T-cell (primary cell): ENCODE data around the gene RSPRY1. TPM values are rescaled to one million over a fixed set of nuclear protein-coding genes. Genes with fewer than 3 reads are reported as not detected.

Source experiments
- ATAC-seq, 4 experiments: fragments of 200-7000 bp in 3 of 4; fragments of 150-1000 bp in 1 of 4; cut with Tn5 transposase; replicated peaks in 1 of 4; 1 replicate in 3 of 4; 2 replicates in 1 of 4; pipeline ENCODE4 v1.10.0; 2021; ENCODE audit warnings: moderate library complexity in 3 of 4, mild to moderate bottlenecking in 2 of 4, moderate number of reproducible peaks in 1 of 4
- CTCF ChIA-PET, 2 donors: fragments of 300-600 bp; sonication (Branson Sonifier 250); formaldehyde crosslinking; loops; one replicate each; lab custom pipeline; 2022; ENCODE audit warnings: antibody characterized with exemption in 2 of 2; lab: Charles Lee
- POLR2A ChIA-PET, 2 donors: fragments of 300-600 bp; sonication (Branson Sonifier 250); formaldehyde crosslinking; loops; one replicate each; lab custom pipeline; 2022; ENCODE audit warnings: antibody characterized with exemption in 2 of 2; lab: Charles Lee
- DNase-seq, 35 experiments: peaks; one replicate each; pipeline versions ENCODE4 v3.0.0 to v3.0.0-alpha.2; 2013 to 2023
- H3K27ac ChIP-seq: one replicate; pipeline ENCODE4 v1.5.1; 2013; ENCODE audit warnings: low read length
- H3K27me3 ChIP-seq, 2 experiments: replicated peaks in 1 of 2; 1 replicate in 1 of 2; 2 replicates in 1 of 2; pipeline versions ENCODE4 v1.6.1 to v1.7.0; 2013; ENCODE audit warnings: low read length in 1 of 2, mixed read lengths in 1 of 2; ENCODE audit not compliant: control insufficient read depth in 2 of 2, insufficient read depth in 2 of 2; ENCODE audit errors: extremely low read depth in 1 of 2
- H3K36me3 ChIP-seq, 2 donors: 1 replicate in 1 of 2; 2 replicates in 1 of 2; pipeline versions ENCODE4 v1.6.1 to v1.7.0; 2013; ENCODE audit warnings: low read length in 1 of 2; ENCODE audit not compliant: control insufficient read depth in 2 of 2, insufficient read depth in 1 of 2; ENCODE audit errors: extremely low read depth in 1 of 2
- H3K4me1 ChIP-seq, 2 experiments: 1 replicate in 1 of 2; 2 replicates in 1 of 2; pipeline versions ENCODE4 v1.6.1 to v1.7.0; 2013; ENCODE audit warnings: low read length in 2 of 2, mixed read lengths in 1 of 2; ENCODE audit not compliant: insufficient read depth in 2 of 2, control insufficient read depth in 1 of 2; ENCODE audit errors: extremely low read depth in 1 of 2
- H3K4me3 ChIP-seq, 2 donors: 1 replicate in 1 of 2; 2 replicates in 1 of 2; pipeline versions ENCODE4 v1.5.1 to v1.7.0; 2013; ENCODE audit warnings: mild to moderate bottlenecking in 2 of 2, low read length in 1 of 2, moderate library complexity in 1 of 2; ENCODE audit not compliant: control insufficient read depth in 1 of 2; ENCODE audit errors: extremely low read depth in 1 of 2
- H3K9me3 ChIP-seq: 2 replicates; pipeline ENCODE4 v1.7.0; 2013
- H3K27ac Mint-ChIP-seq, 2 donors: one replicate each; pipeline ENCODE4 v1.8.0; 2020 to 2021; ENCODE audit warnings: mild to moderate bottlenecking in 2 of 2, mixed read lengths in 2 of 2
- H3K27me3 Mint-ChIP-seq, 2 donors: one replicate each; pipeline ENCODE4 v1.8.0; 2021 to 2022; ENCODE audit warnings: mixed read lengths in 2 of 2
- H3K36me3 Mint-ChIP-seq: one replicate; pipeline ENCODE4 v1.8.0; 2021; ENCODE audit warnings: mixed read lengths
- H3K4me1 Mint-ChIP-seq, 3 donors: one replicate each; pipeline ENCODE4 v1.8.0; 2020 to 2022; ENCODE audit warnings: mixed read lengths in 3 of 3, mild to moderate bottlenecking in 1 of 3
- H3K4me3 Mint-ChIP-seq, 3 donors: one replicate each; pipeline ENCODE4 v1.8.0; 2020 to 2022; ENCODE audit warnings: mild to moderate bottlenecking in 3 of 3, mixed read lengths in 3 of 3, moderate library complexity in 3 of 3
- H3K9me3 Mint-ChIP-seq, 3 donors: one replicate each; pipeline ENCODE4 v1.8.0; 2020 to 2022; ENCODE audit warnings: mixed read lengths in 3 of 3
- WGBS: methylation state at CpG from one replicate; pipeline ENCODE4 v1.1.5; 2013; ENCODE audit warnings: missing lambda C conversion rate; ENCODE audit not compliant: insufficient coverage; 5-methylcytosine and 5-hydroxymethylcytosine counted together
- total RNA-seq, 35 experiments: library from RNA in 6 of 35; stranded (reverse) in 6 of 35; fragments of 120-200 nt in 1 of 35; gene quantifications; one replicate each; pipeline versions ENCODE4 v1.2.1 to v1.2.4 and lab custom pipeline; 2013 to 2026

Gene RSPRY1
- total RNA-seq, 5 donors from 2014 or later (not counting 1 experiment from before 2014, with no cell fraction given): 25.0 to 32.0 (median 28.2) TPM

- Histone ChIP-seq H3K9me3 (no peaks in the 10 kb centered on the region), H3K4me1 (no peaks in the 10 kb centered on the region), H3K27me3 (no peaks in the 10 kb centered on the region), H3K27ac (no peak overlapping the region), H3K4me3 (no peak overlapping the region), H3K36me3 (peaks cover 11 to 83% of the 10 kb centered on the region in 2 donors)
- ChIA-PET POLR2A (interaction anchor here in 1 of 2 donors (0.5 kb wide), 1 partner anchor 305 kb away, joined by 3 read pairs; no protein-coding TSS in a partner anchor), CTCF (interaction anchor here in 1 of 2 donors (0.5 kb wide), 1 partner anchor 60 kb away, joined by 4 read pairs; no protein-coding TSS in a partner anchor)
- no peaks in the 10 kb centered on the region for H3K27me3 Mint-ChIP-seq
- no peaks in the 10 kb centered on the region for H3K4me1 Mint-ChIP-seq
- no CpG with 5 or more reads among the region's 1 CpG for WGBS
- DNase-seq (no peak), ATAC-seq (no peak)
- peaks cover 52% of the 10 kb centered on the region for H3K36me3 Mint-ChIP-seq
- no peak overlapping the region for H3K27ac Mint-ChIP-seq
- H3K4me3 Mint-ChIP-seq: no peak overlapping the region
- no peaks in the 10 kb centered on the region for H3K9me3 Mint-ChIP-seq
Observed at GRCh38 chr16:57229079-57229478, 43.0 kb downstream of the RSPRY1 start.

GRCh38 chr16:57231821-57232350, 45.8 kb downstream of the RSPRY1 start:
- ChIA-PET POLR2A (no interaction called here), CTCF (no interaction called here)
- no peak overlapping the region for H3K4me3 ChIP-seq
- no peaks in the 10 kb centered on the region for H3K27me3 Mint-ChIP-seq
- no peaks in the 10 kb centered on the region for H3K9me3 ChIP-seq
- peaks cover 0 to 5% (median 0%) of the 10 kb centered on the region in 3 donors for H3K4me1 Mint-ChIP-seq
- H3K27ac ChIP-seq: no peak overlapping the region
- DNase-seq: no peak
- no peak overlapping the region for H3K27ac Mint-ChIP-seq
- peaks cover 60% of the 10 kb centered on the region for H3K36me3 Mint-ChIP-seq
- WGBS: 100% methylated on average over 2 of the region's 3 CpGs
- H3K4me3 Mint-ChIP-seq: no peak overlapping the region
- peaks cover 17 to 79% of the 10 kb centered on the region in 2 donors for H3K36me3 ChIP-seq
- no peaks in the 10 kb centered on the region for H3K9me3 Mint-ChIP-seq
- no peaks in the 10 kb centered on the region for H3K4me1 ChIP-seq
- no peaks in the 10 kb centered on the region for H3K27me3 ChIP-seq
- ATAC-seq: no peak

- Mint-ChIP-seq H3K27me3 (no peaks in the 10 kb centered on the region), H3K4me1 (peaks cover 0 to 5% (median 0%) of the 10 kb centered on the region in 3 donors), H3K27ac (no peak overlapping the region), H3K4me3 (no peak overlapping the region), H3K9me3 (no peaks in the 10 kb centered on the region), H3K36me3 (peaks cover 62% of the 10 kb centered on the region)
- H3K36me3 ChIP-seq: peaks cover 17 to 67% of the 10 kb centered on the region in 2 donors
- H3K9me3 ChIP-seq: no peaks in the 10 kb centered on the region
- 96% methylated on average over 8 of the region's 9 CpGs for WGBS
- H3K4me3 ChIP-seq: no peak overlapping the region
- no peaks in the 10 kb centered on the region for H3K27me3 ChIP-seq
- CTCF ChIA-PET: no interaction called here
- no peak overlapping the region for H3K27ac ChIP-seq
- POLR2A ChIA-PET: no interaction called here
- DNase-seq: no peak
- ATAC-seq: no peak
- H3K4me1 ChIP-seq: no peaks in the 10 kb centered on the region
Observed at GRCh38 chr16:57233944-57234706, 48.0 kb downstream of the RSPRY1 start.

GRCh38 chr16:57234707-57235092, 48.6 kb downstream of the RSPRY1 start:
- Histone ChIP-seq H3K36me3 (peaks cover 17 to 66% of the 10 kb centered on the region in 2 donors), H3K27ac (no peak overlapping the region), H3K9me3 (no peaks in the 10 kb centered on the region), H3K4me3 (no peak overlapping the region), H3K27me3 (no peaks in the 10 kb centered on the region), H3K4me1 (no peaks in the 10 kb centered on the region)
- no peaks in the 10 kb centered on the region for H3K27me3 Mint-ChIP-seq
- no peak overlapping the region for H3K27ac Mint-ChIP-seq
- ChIA-PET POLR2A (interaction anchor here in 1 of 2 donors (0.6 kb wide), 1 partner anchor 188 kb away, joined by 7 read pairs; no protein-coding TSS in a partner anchor), CTCF (no interaction called here)
- no peak overlapping the region for H3K4me3 Mint-ChIP-seq
- peaks cover 0 to 5% (median 0%) of the 10 kb centered on the region in 3 donors for H3K4me1 Mint-ChIP-seq
- peaks cover 64% of the 10 kb centered on the region for H3K36me3 Mint-ChIP-seq
- ATAC-seq: no peak
- no peak for DNase-seq
- H3K9me3 Mint-ChIP-seq: no peaks in the 10 kb centered on the region

- Mint-ChIP-seq H3K9me3 (no peaks in the 10 kb centered on the region), H3K27me3 (no peaks in the 10 kb centered on the region), H3K4me1 (peaks cover 0 to 5% (median 0%) of the 10 kb centered on the region in 3 donors), H3K27ac (peak overlapping the region in 1 of 2 donors; percentile 28), H3K36me3 (peaks cover 61% of the 10 kb centered on the region), H3K4me3 (no peak overlapping the region)
- ChIA-PET CTCF (no interaction called here), POLR2A (interaction anchor here in 1 of 2 donors (0.6 kb wide), 1 partner anchor 187 kb away, joined by 7 read pairs; no protein-coding TSS in a partner anchor)
- no peak for DNase-seq
- no peaks in the 10 kb centered on the region for H3K27me3 ChIP-seq
- no peak for ATAC-seq
- H3K9me3 ChIP-seq: no peaks in the 10 kb centered on the region
- H3K4me1 ChIP-seq: no peaks in the 10 kb centered on the region
- 76% methylated on average over 3 of the region's 8 CpGs for WGBS
- H3K36me3 ChIP-seq: peaks cover 12 to 62% of the 10 kb centered on the region in 2 donors
- H3K27ac ChIP-seq: no peak overlapping the region
- no peak overlapping the region for H3K4me3 ChIP-seq
Observed at GRCh38 chr16:57235128-57236021, 49.2 kb downstream of the RSPRY1 start.

GRCh38 chr16:57236022-57236350, 49.9 kb downstream of the RSPRY1 start:
- H3K27me3 Mint-ChIP-seq: no peaks in the 10 kb centered on the region
- peak overlapping the region; percentile 12 to 28 for H3K27ac Mint-ChIP-seq
- ATAC-seq: no peak
- no peak overlapping the region for H3K4me3 Mint-ChIP-seq
- POLR2A ChIA-PET: interaction anchor here in 1 of 2 donors (0.6 kb wide), 1 partner anchor 297 kb away, joined by 3 read pairs; no protein-coding TSS in a partner anchor
- Histone ChIP-seq H3K27ac (no peak overlapping the region), H3K4me1 (no peaks in the 10 kb centered on the region), H3K36me3 (peaks cover 12 to 56% of the 10 kb centered on the region in 2 donors), H3K9me3 (no peaks in the 10 kb centered on the region), H3K4me3 (no peak overlapping the region), H3K27me3 (no peaks in the 10 kb centered on the region)
- DNase-seq: no peak
- peaks cover 0 to 8% (median 6%) of the 10 kb centered on the region in 3 donors for H3K4me1 Mint-ChIP-seq
- H3K9me3 Mint-ChIP-seq: no peaks in the 10 kb centered on the region
- H3K36me3 Mint-ChIP-seq: peaks cover 55% of the 10 kb centered on the region
- CTCF ChIA-PET: no interaction called here
